ENCODE measurements around the gene KRTAP5-5.

DNA sequence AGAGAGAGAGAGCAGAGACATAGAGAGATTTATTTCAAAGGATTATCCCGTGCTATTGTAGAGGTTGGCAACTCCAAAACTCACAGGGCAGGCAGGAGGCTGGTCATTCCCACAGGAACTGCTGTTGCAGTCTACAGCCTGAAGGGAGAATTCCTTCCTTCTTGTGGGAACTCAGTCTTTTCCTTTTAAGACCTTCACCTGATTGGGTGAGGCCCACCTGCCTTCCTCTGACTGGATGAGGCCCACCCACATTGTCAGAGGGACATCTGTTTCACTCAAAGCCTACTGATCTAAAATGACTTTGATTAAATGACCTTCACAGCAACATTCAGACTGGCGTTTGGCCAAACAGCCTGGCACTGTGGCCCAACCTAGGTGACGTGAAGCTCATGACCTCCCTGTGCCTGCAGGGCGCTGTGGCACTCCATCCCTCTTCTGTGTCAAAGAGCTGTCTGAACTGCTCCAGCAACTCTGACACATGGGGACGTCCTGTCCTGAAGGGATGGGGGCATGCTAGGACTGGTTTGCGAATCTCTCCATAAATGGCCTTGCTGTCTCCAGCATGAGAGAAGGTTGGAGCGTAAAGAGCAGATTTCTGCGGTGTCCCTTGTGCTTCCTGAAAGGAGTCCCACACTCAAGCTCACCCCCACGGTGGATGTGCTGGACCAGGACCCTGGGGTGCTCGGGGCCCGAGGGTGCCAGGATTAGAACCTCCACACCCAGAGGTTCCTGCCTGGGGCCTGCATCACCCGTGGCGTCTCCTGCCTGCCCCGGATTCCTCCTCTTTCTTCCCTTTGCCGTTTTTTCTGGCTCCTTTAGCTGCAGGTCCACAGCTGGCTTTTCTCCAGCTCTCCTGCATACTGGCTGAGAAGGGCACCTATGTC lies 20.7 kb downstream of the KRTAP5-5 start:
- TF ChIP-seq CTCF (IDR thresholded peaks at IDR 0.05), result no peak
- TF ChIP-seq POLR2A (IDR thresholded peaks at IDR 0.05), result no peak

Measured in body of pancreas (tissue), 4 donors.